Parathyroid adenoma (tissue), 2 donors: ENCODE results near the gene USP12.

Experiments used
- H2AFZ ChIP-seq: fragments of 300-600 bp; sonication (generic); one replicate; pipeline ENCODE4 v1.7.0; 2017; ENCODE audit warnings: antibody characterized with exemption, mild to moderate bottlenecking
- H3K27ac ChIP-seq: fragments of 300-600 bp; sonication (generic); one replicate; pipeline ENCODE4 v1.7.0; 2017
- H3K27me3 ChIP-seq: fragments of 300-600 bp; sonication (generic); one replicate; pipeline ENCODE4 v1.7.0; 2017; ENCODE audit warnings: low read length; ENCODE audit not compliant: control insufficient read depth, insufficient read depth
- H3K36me3 ChIP-seq: fragments of 300-600 bp; sonication (generic); one replicate; pipeline ENCODE4 v1.7.0; 2017; ENCODE audit warnings: low read length; ENCODE audit not compliant: control insufficient read depth, insufficient read depth
- H3K4me1 ChIP-seq: fragments of 300-600 bp; sonication (generic); one replicate; pipeline ENCODE4 v1.7.0; 2017; ENCODE audit warnings: control low read depth
- H3K4me2 ChIP-seq: fragments of 300-600 bp; sonication (generic); one replicate; pipeline ENCODE4 v1.7.0; 2017; ENCODE audit warnings: low read length
- H3K4me3 ChIP-seq: fragments of 300-600 bp; sonication (generic); one replicate; pipeline ENCODE4 v1.7.0; 2017; ENCODE audit warnings: low read depth, low read length
- H3K79me2 ChIP-seq: fragments of 300-600 bp; sonication (generic); one replicate; pipeline ENCODE4 v1.7.0; 2017; ENCODE audit warnings: control low read depth
- H3K9ac ChIP-seq: fragments of 300-600 bp; sonication (generic); one replicate; pipeline ENCODE4 v1.7.0; 2017; ENCODE audit warnings: mild to moderate bottlenecking
- H3K9me3 ChIP-seq: fragments of 300-600 bp; sonication (generic); one replicate; pipeline ENCODE4 v1.7.0; 2017; ENCODE audit warnings: low read length; ENCODE audit not compliant: control insufficient read depth
- TF ChIP-seq, protein P1 (sequence below): fragments of 300-600 bp; sonication (generic); IDR thresholded peaks from one replicate; pipeline ENCODE4 v1.7.0; 2017; ENCODE audit warnings: antibody characterized with exemption, mild to moderate bottlenecking
- donor health status: primary hyperparathyroidism.

The USP12 gene

DNA sequence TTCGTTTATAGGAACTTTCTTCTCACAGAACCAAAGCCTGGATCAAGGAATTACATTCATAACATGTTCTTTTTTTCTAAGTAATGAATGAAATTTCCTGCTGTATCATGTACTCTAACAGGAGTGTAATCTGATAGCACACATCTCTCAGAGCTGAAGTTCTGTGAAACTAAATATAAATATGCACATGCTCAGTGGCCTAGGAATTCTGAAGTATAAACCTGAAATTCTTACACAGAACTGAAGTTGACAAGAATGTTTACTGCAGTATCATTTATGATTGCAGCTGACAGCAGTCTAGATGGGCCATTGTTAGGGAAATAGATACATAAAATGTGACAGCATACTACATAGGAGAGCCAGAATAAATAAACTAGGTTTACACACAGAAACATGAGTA, 54.5 kb downstream of the USP12 start:
- H3K36me3 ChIP-seq, result no peaks in the 10 kb centered on the region
- no peaks in the 10 kb centered on the region for H3K4me1 ChIP-seq
- H3K27ac ChIP-seq, result no peak overlapping the region
- no peak overlapping the region for H3K4me3 ChIP-seq
- H3K79me2 ChIP-seq, result peaks cover 2% of the 10 kb centered on the region
- TF ChIP-seq, protein P1, sequence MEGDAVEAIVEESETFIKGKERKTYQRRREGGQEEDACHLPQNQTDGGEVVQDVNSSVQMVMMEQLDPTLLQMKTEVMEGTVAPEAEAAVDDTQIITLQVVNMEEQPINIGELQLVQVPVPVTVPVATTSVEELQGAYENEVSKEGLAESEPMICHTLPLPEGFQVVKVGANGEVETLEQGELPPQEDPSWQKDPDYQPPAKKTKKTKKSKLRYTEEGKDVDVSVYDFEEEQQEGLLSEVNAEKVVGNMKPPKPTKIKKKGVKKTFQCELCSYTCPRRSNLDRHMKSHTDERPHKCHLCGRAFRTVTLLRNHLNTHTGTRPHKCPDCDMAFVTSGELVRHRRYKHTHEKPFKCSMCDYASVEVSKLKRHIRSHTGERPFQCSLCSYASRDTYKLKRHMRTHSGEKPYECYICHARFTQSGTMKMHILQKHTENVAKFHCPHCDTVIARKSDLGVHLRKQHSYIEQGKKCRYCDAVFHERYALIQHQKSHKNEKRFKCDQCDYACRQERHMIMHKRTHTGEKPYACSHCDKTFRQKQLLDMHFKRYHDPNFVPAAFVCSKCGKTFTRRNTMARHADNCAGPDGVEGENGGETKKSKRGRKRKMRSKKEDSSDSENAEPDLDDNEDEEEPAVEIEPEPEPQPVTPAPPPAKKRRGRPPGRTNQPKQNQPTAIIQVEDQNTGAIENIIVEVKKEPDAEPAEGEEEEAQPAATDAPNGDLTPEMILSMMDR, result no peak
- H3K9ac ChIP-seq, result no peak overlapping the region
- no peaks in the 10 kb centered on the region for H3K27me3 ChIP-seq
- no peak overlapping the region for H2AFZ ChIP-seq
- H3K9me3 ChIP-seq, result no peaks in the 10 kb centered on the region
- H3K4me2 ChIP-seq, result no peak overlapping the region

DNA sequence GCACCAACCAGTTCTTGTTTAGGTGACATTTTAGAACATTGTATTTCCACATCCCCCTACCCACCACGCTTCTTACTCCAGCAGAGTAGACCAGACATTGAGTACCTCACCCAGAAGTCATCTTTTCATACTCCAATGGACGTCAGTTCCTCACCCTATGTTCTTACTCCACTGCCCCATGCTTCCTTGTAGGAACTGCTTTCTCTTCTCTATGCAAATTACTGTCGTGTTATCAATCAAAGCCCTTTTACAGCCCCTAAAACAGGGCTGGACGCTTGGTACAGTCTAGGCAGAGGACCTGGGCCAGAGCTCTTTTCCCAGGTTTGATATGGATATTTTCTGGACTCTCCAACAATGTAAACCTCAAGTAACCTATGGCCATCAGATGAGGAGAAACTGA, 58.2 kb downstream of the USP12 start:
- TF ChIP-seq, protein P1, result no peak
- Histone ChIP-seq H3K9me3 (no peaks in the 10 kb centered on the region), H3K4me3 (no peak overlapping the region), H3K79me2 (no peaks in the 10 kb centered on the region), H3K4me2 (no peak overlapping the region), H3K9ac (no peak overlapping the region), H3K36me3 (no peaks in the 10 kb centered on the region), H2AFZ (no peak overlapping the region), H3K27me3 (no peaks in the 10 kb centered on the region), H3K4me1 (no peaks in the 10 kb centered on the region), H3K27ac (no peak overlapping the region)

DNA sequence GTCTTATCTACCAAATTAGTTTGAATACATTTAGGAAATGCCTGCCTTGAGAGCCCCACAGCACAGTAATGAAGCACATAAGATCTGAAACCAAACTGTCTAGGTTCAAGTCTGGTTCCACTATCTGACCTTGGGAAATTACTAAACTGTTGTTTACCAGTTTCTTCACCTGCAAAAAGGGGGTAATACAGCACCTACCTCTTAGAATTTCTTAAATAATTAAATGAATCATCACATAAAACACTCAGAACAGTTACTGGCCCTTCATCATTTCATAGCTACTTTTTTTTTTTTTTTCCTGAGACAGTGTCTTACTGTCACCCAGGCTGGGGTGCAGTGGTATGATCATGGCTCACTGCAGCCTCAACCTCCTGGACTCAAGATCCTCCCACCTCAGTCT, 59.6 kb downstream of the USP12 start:
- Histone ChIP-seq H3K36me3 (no peaks in the 10 kb centered on the region), H3K27ac (no peak overlapping the region), H3K9me3 (no peaks in the 10 kb centered on the region), H3K4me1 (no peaks in the 10 kb centered on the region), H3K9ac (no peak overlapping the region), H3K4me3 (no peak overlapping the region), H3K27me3 (no peaks in the 10 kb centered on the region), H3K4me2 (no peak overlapping the region), H2AFZ (no peak overlapping the region), H3K79me2 (no peaks in the 10 kb centered on the region)
- TF ChIP-seq, protein P1, result no peak

DNA sequence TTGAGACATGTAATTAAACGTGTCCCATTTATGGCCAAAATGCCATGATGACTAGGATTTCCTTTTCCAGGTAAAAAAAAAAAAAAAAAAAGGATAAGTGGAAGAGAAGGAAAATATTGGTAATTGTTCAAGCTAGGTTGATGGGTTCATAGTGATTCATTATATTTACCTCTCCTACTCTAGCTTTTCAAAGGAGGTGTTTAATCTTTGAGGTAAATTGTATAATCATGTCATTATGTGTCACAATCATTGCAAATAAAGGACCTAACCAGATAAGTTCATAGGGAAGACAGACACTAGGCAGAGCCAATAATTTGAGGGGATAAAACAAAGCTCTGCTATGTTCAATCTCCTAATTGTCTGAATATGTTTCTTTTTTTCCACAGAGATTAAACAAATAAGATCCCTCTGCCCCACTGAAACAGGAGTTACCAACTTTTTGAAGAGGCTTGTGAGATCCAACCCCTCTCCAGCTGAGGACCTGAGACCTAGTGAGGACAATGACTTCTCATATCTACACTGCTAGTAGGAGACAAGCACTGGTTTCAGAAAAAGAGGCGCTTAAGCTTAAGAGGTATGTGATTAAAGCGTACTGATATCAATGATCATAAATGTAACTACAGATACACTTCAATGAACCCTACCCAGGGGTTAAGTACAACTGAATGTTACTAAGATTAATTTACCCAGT, 61.4 kb downstream of the USP12 start:
- H3K79me2 ChIP-seq, result no peaks in the 10 kb centered on the region
- no peaks in the 10 kb centered on the region for H3K9me3 ChIP-seq
- no peak overlapping the region for H3K27ac ChIP-seq
- TF ChIP-seq, protein P1, result no peak
- H3K4me1 ChIP-seq, result no peaks in the 10 kb centered on the region
- no peaks in the 10 kb centered on the region for H3K27me3 ChIP-seq
- H3K4me3 ChIP-seq, result no peak overlapping the region
- H3K9ac ChIP-seq, result no peak overlapping the region
- no peaks in the 10 kb centered on the region for H3K36me3 ChIP-seq
- H2AFZ ChIP-seq, result no peak overlapping the region
- H3K4me2 ChIP-seq, result no peak overlapping the region

DNA sequence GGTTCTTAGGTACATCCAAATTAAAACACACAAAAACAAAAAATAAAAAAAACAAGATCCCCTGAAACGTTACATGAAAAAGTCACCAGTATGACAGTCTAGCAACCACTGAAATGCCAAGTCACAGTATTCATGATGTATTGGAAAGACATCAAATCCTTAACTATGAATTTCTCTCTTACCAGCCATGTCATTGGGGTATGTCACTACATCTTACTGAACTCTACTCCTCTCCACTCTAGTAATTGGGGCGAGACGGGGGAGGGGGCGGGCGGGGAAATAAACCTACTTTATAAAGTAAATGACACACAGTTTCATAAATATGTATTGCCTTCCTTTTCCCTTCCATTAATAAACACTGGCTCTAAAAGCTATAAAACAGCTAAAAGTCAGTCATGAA, 65.5 kb downstream of the USP12 start:
- Histone ChIP-seq H3K79me2 (no peaks in the 10 kb centered on the region), H3K27me3 (no peaks in the 10 kb centered on the region), H3K4me1 (no peaks in the 10 kb centered on the region), H3K27ac (no peak overlapping the region), H2AFZ (no peak overlapping the region), H3K4me2 (no peak overlapping the region), H3K36me3 (no peaks in the 10 kb centered on the region), H3K9ac (no peak overlapping the region), H3K4me3 (no peak overlapping the region), H3K9me3 (no peaks in the 10 kb centered on the region)
- TF ChIP-seq, protein P1, result no peak
